Cardiac fibroblast (primary cell): ENCODE data around the gene MRGPRE.

Experiments used
- DNase-seq, 2 donors: peaks; one replicate each; pipeline versions ENCODE4 v3.0.0 to v3.0.0-alpha.2; 2010; ENCODE audit warnings: low read depth in 2 of 2
- H3K4me3 ChIP-seq, 2 donors: replicated peaks in 1 of 2; 1 replicate in 1 of 2; 2 replicates in 1 of 2; pipeline ENCODE4 v1.5.1; 2011; ENCODE audit warnings: low read depth in 2 of 2, low read length in 2 of 2, mild to moderate bottlenecking in 2 of 2, moderate library complexity in 1 of 2
- CTCF ChIP-seq: IDR thresholded peaks from one replicate; pipeline ENCODE4 v1.5.1; 2011; ENCODE audit warnings: low read depth, mild to moderate bottlenecking, low read length, inconsistent platforms

Gene MRGPRE

GRCh38 chr11:3215346-3216026, 16.7 kb downstream of the MRGPRE start:
- no peak overlapping the region for H3K4me3 ChIP-seq
- no peak for TF ChIP-seq CTCF
- DNase-seq = no peak

DNA sequence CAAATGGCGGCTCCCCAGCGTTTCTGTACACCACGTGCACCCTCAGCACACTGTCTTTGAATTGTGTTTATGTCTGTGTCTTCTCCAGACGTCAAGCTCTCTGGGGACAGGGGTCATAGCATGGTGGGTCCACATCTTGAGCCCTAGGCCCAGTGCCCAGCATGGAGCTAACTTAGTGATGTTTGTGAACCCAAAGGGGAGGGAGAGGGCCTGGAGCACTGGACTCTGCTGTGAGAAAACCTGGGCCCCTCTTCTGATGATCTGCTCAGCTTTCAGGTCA, 17.9 kb downstream of the MRGPRE start:
- DNase-seq = no peak
- TF ChIP-seq CTCF = no peak
- no peak overlapping the region for H3K4me3 ChIP-seq

GRCh38 chr11:3213659-3214419, 18.4 kb downstream of the MRGPRE start:
- TF ChIP-seq CTCF = no peak
- H3K4me3 ChIP-seq = no peak overlapping the region
- DNase-seq = no peak

GRCh38 chr11:3208272-3208671, 23.9 kb downstream of the MRGPRE start:
- DNase-seq = no peak
- H3K4me3 ChIP-seq = no peak overlapping the region
- TF ChIP-seq CTCF = no peak

GRCh38 chr11:3207526-3208189, 24.6 kb downstream of the MRGPRE start:
- no peak overlapping the region for H3K4me3 ChIP-seq
- DNase-seq = no peak
- TF ChIP-seq CTCF = no peak

DNA sequence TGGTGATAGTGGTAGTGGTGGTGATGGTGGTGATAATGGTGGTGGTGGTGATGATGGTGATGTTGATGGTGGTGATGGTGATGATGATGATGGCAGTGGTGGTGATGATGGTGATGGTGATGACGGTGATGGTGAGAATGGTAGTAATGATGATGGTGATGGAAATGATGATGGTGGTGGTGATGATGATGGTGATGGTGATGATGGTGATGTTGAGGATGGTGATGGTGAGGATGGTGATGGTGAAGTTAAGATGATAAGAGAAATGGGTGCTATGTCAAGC, 25.4 kb downstream of the MRGPRE start:
- DNase-seq = no peak
- H3K4me3 ChIP-seq = no peak overlapping the region
- no peak for TF ChIP-seq CTCF
